T-cell (primary cell): ENCODE results near the gene THRA. TPM values are rescaled to one million over a fixed set of nuclear protein-coding genes. Genes with fewer than 3 reads are reported as not detected.

Source experiments
- ATAC-seq, 4 experiments: fragments of 200-7000 bp in 3 of 4; fragments of 150-1000 bp in 1 of 4; cut with Tn5 transposase; replicated peaks in 1 of 4; 1 replicate in 3 of 4; 2 replicates in 1 of 4; pipeline ENCODE4 v1.10.0; 2021; ENCODE audit warnings: moderate library complexity in 3 of 4, mild to moderate bottlenecking in 2 of 4, moderate number of reproducible peaks in 1 of 4
- CTCF ChIA-PET, 2 donors: fragments of 300-600 bp; sonication (Branson Sonifier 250); formaldehyde crosslinking; loops; one replicate each; lab custom pipeline; 2022; ENCODE audit warnings: antibody characterized with exemption in 2 of 2; lab: Charles Lee
- POLR2A ChIA-PET, 2 donors: fragments of 300-600 bp; sonication (Branson Sonifier 250); formaldehyde crosslinking; loops; one replicate each; lab custom pipeline; 2022; ENCODE audit warnings: antibody characterized with exemption in 2 of 2; lab: Charles Lee
- DNase-seq, 35 experiments: peaks; one replicate each; pipeline versions ENCODE4 v3.0.0 to v3.0.0-alpha.2; 2013 to 2023
- H3K27ac ChIP-seq: one replicate; pipeline ENCODE4 v1.5.1; 2013; ENCODE audit warnings: low read length
- H3K27me3 ChIP-seq, 2 experiments: replicated peaks in 1 of 2; 1 replicate in 1 of 2; 2 replicates in 1 of 2; pipeline versions ENCODE4 v1.6.1 to v1.7.0; 2013; ENCODE audit warnings: low read length in 1 of 2, mixed read lengths in 1 of 2; ENCODE audit not compliant: control insufficient read depth in 2 of 2, insufficient read depth in 2 of 2; ENCODE audit errors: extremely low read depth in 1 of 2
- H3K36me3 ChIP-seq, 2 donors: 1 replicate in 1 of 2; 2 replicates in 1 of 2; pipeline versions ENCODE4 v1.6.1 to v1.7.0; 2013; ENCODE audit warnings: low read length in 1 of 2; ENCODE audit not compliant: control insufficient read depth in 2 of 2, insufficient read depth in 1 of 2; ENCODE audit errors: extremely low read depth in 1 of 2
- H3K4me1 ChIP-seq, 2 experiments: 1 replicate in 1 of 2; 2 replicates in 1 of 2; pipeline versions ENCODE4 v1.6.1 to v1.7.0; 2013; ENCODE audit warnings: low read length in 2 of 2, mixed read lengths in 1 of 2; ENCODE audit not compliant: insufficient read depth in 2 of 2, control insufficient read depth in 1 of 2; ENCODE audit errors: extremely low read depth in 1 of 2
- H3K4me3 ChIP-seq, 2 donors: 1 replicate in 1 of 2; 2 replicates in 1 of 2; pipeline versions ENCODE4 v1.5.1 to v1.7.0; 2013; ENCODE audit warnings: mild to moderate bottlenecking in 2 of 2, low read length in 1 of 2, moderate library complexity in 1 of 2; ENCODE audit not compliant: control insufficient read depth in 1 of 2; ENCODE audit errors: extremely low read depth in 1 of 2
- H3K9me3 ChIP-seq: 2 replicates; pipeline ENCODE4 v1.7.0; 2013
- H3K27ac Mint-ChIP-seq, 2 donors: one replicate each; pipeline ENCODE4 v1.8.0; 2020 to 2021; ENCODE audit warnings: mild to moderate bottlenecking in 2 of 2, mixed read lengths in 2 of 2
- H3K27me3 Mint-ChIP-seq, 2 donors: one replicate each; pipeline ENCODE4 v1.8.0; 2021 to 2022; ENCODE audit warnings: mixed read lengths in 2 of 2
- H3K36me3 Mint-ChIP-seq: one replicate; pipeline ENCODE4 v1.8.0; 2021; ENCODE audit warnings: mixed read lengths
- H3K4me1 Mint-ChIP-seq, 3 donors: one replicate each; pipeline ENCODE4 v1.8.0; 2020 to 2022; ENCODE audit warnings: mixed read lengths in 3 of 3, mild to moderate bottlenecking in 1 of 3
- H3K4me3 Mint-ChIP-seq, 3 donors: one replicate each; pipeline ENCODE4 v1.8.0; 2020 to 2022; ENCODE audit warnings: mild to moderate bottlenecking in 3 of 3, mixed read lengths in 3 of 3, moderate library complexity in 3 of 3
- H3K9me3 Mint-ChIP-seq, 3 donors: one replicate each; pipeline ENCODE4 v1.8.0; 2020 to 2022; ENCODE audit warnings: mixed read lengths in 3 of 3
- WGBS: methylation state at CpG from one replicate; pipeline ENCODE4 v1.1.5; 2013; ENCODE audit warnings: missing lambda C conversion rate; ENCODE audit not compliant: insufficient coverage; 5-methylcytosine and 5-hydroxymethylcytosine counted together
- total RNA-seq, 35 experiments: library from RNA in 6 of 35; stranded (reverse) in 6 of 35; fragments of 120-200 nt in 1 of 35; gene quantifications; one replicate each; pipeline versions ENCODE4 v1.2.1 to v1.2.4 and lab custom pipeline; 2013 to 2026

Gene THRA
- total RNA-seq, 5 donors from 2014 or later (not counting 1 experiment from before 2014, with no cell fraction given), result 30.4 to 54.0 (median 48.9) TPM

DNA sequence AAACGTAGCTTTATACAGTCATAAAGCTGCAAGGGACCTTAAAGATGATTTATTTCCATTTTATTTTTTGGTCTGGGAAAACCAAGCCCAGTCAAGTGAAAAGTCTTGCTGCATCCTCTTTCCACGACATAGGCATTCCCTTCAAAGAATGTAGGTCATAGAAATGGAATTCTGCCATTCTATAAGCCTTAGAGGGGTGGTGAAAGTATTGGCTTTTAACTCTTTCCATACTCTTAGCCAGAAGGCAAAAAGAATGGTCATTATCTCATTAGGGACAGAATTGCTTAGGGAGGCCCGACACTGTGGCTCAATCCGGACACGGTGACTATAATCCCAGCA lies 51.1 kb downstream of the THRA start:
- ATAC-seq (no peak), DNase-seq (no peak)
- no peaks in the 10 kb centered on the region for H3K27me3 ChIP-seq
- POLR2A ChIA-PET, result interaction anchor here (0.7 to 1.8 kb wide), 6 partner anchors 10 to 57 kb away, joined by 3 to 15 read pairs (median 6); partner anchors contain the start of genes CASC3 (in 1 of the 2) and NR1D1 (in 1 of the 2)
- no peaks in the 10 kb centered on the region for H3K9me3 Mint-ChIP-seq
- peak overlapping the region; percentile 93 to 94 for H3K27ac Mint-ChIP-seq
- H3K27me3 Mint-ChIP-seq, result no peaks in the 10 kb centered on the region
- H3K9me3 ChIP-seq, result no peaks in the 10 kb centered on the region
- CTCF ChIA-PET, result interaction anchor here (0.7 to 5.0 kb wide), 17 partner anchors 8 to 80 kb away, joined by 3 to 75 read pairs (median 11); partner anchors contain the start of genes CASC3 (in 1 of the 2), MED24 (in 1 of the 2), MSL1 (in 1 of the 2) and NR1D1 (in 1 of the 2)
- H3K36me3 ChIP-seq, result no peaks in the 10 kb centered on the region
- peak overlapping the region; percentile 66 to 82 (median 82) for H3K4me3 Mint-ChIP-seq
- peak overlapping the region in 1 of 2 donors; percentile 41 for H3K4me3 ChIP-seq
- H3K4me1 ChIP-seq, result peaks cover 43 to 51% of the 10 kb centered on the region in 2 experiments
- peaks cover 51 to 56% (median 54%) of the 10 kb centered on the region in 3 donors for H3K4me1 Mint-ChIP-seq
- H3K27ac ChIP-seq, result peak overlapping the region; percentile 38
- 100% methylated on average over 2 of the region's 5 CpGs for WGBS
- no peaks in the 10 kb centered on the region for H3K36me3 Mint-ChIP-seq

DNA sequence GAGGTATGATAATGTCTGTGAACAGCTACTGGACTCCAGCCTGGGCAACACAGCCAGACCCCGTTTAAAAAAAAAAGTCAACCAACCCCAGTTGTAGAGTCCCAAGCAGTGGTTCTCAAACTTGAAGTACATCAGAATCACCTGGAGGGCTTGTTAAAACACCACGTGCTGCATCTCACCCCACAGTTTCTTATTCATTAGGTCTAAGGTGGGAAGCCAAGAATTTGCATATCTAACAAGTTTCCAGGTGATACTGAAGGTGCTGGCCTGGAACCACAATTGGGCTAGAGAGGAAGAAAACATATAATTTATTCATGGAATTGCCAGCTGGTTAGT lies 52.3 kb downstream of the THRA start:
- ChIA-PET CTCF (interaction anchor here in 1 of 2 donors (0.6 to 3.4 kb wide), 3 partner anchors 24 to 76 kb away, joined by 3 to 36 read pairs (median 3); partner anchors contain the start of gene CASC3), POLR2A (interaction anchor here in 1 of 2 donors (0.7 kb wide), 1 partner anchor 12 kb away, joined by 3 read pairs; no protein-coding TSS in a partner anchor)
- Mint-ChIP-seq H3K27ac (no peak overlapping the region), H3K9me3 (no peaks in the 10 kb centered on the region), H3K4me3 (no peak overlapping the region), H3K27me3 (no peaks in the 10 kb centered on the region), H3K4me1 (peaks cover 39 to 47% (median 42%) of the 10 kb centered on the region in 3 donors), H3K36me3 (no peaks in the 10 kb centered on the region)
- no peak for DNase-seq
- H3K9me3 ChIP-seq, result no peaks in the 10 kb centered on the region
- H3K27ac ChIP-seq, result no peak overlapping the region
- H3K4me1 ChIP-seq, result peaks cover 32 to 39% of the 10 kb centered on the region in 2 experiments
- no peaks in the 10 kb centered on the region for H3K36me3 ChIP-seq
- H3K27me3 ChIP-seq, result no peaks in the 10 kb centered on the region
- H3K4me3 ChIP-seq, result no peak overlapping the region
- no peak for ATAC-seq
- WGBS, result 100% methylated on average over 1 of the region's 2 CpGs

DNA sequence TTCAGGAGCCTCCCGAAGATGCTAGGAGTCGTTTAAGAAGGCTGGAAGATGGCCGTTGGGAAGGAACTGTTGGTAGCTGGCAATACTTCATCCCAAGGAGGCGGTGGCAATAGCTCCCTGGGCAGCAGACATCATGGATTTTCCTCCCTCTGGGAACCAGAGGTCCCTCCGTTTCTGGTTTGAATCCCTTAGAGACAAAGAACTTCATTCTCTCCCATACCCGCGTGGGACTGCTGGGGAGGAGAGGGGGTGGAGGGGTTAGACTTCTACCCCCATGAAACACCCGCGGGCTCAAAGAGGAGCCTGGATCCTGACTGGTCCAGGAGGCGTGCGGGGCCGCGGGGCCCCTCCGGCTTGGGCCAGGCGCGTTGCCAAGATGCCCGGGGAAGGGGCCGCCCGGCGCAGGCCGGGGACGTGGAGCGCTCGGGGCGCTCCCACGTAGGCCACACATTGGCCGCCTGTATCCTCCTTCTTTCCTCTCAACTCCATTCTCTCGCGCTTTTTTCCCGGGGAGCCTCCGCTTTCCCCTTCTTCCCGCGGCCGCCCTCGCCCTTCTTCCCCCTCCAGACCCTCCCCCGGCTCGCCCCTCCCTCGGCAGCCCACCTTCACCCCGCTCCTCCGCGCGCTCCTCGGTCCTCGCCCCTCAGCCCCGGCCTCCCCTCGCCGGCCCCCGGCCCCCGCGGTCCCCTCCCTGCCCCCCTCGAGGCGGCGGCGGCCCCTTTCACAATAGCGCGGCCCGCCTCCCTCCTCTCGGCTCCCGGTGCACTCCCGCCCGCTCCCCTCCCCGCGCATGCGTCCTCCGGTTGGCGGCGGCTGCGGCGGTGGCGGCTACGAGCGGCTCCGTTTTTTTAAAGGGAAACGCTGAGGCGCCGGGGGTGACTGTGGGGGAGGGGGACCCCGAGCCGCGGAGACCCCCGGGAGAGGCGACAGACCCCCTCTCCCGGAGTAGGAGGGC lies 58.7 kb downstream of the THRA start, which contains the start of gene MSL1:
Gene MSL1, plus strand, starts transcription at position 791 of the 955 bp plus-strand sequence. CDS start 642 bp downstream, outside the sequence.
- ChIA-PET POLR2A (interaction anchor here (0.6 to 1.3 kb wide), 2 partner anchors 9 to 204 kb away, joined by 3 to 4 read pairs; no protein-coding TSS in a partner anchor), CTCF (interaction anchor here (0.6 to 1.6 kb wide), 6 partner anchors 9 to 105 kb away, joined by 3 to 17 read pairs (median 4); partner anchors contain the start of gene CASC3 (in 1 of the 2))
- WGBS, result 3% methylated on average over 27 of the region's 82 CpGs
- Histone ChIP-seq H3K9me3 (no peaks in the 10 kb centered on the region), H3K27me3 (no peaks in the 10 kb centered on the region), H3K27ac (peak within 1 kb of the TSS; percentile 68), H3K4me1 (peaks cover 8 to 27% of the 10 kb centered on the region in 2 experiments), H3K4me3 (peak within 1 kb of the TSS; percentile 72 to 92), H3K36me3 (peaks cover 0 to 6% of the 10 kb centered on the region in 2 donors)
- H3K27me3 Mint-ChIP-seq, result no peaks in the 10 kb centered on the region
- H3K4me1 Mint-ChIP-seq, result peaks cover 36 to 44% (median 36%) of the 10 kb centered on the region in 3 donors
- ATAC-seq, result peak; percentile 72 to 75 (median 74)
- DNase-seq, result peak; percentile 64 to 91 (median 78)
- peaks cover 5% of the 10 kb centered on the region for H3K36me3 Mint-ChIP-seq
- peak within 1 kb of the TSS; percentile 72 to 82 for H3K27ac Mint-ChIP-seq
- H3K9me3 Mint-ChIP-seq, result no peaks in the 10 kb centered on the region
- peak within 1 kb of the TSS; percentile 78 to 90 (median 86) for H3K4me3 Mint-ChIP-seq

DNA sequence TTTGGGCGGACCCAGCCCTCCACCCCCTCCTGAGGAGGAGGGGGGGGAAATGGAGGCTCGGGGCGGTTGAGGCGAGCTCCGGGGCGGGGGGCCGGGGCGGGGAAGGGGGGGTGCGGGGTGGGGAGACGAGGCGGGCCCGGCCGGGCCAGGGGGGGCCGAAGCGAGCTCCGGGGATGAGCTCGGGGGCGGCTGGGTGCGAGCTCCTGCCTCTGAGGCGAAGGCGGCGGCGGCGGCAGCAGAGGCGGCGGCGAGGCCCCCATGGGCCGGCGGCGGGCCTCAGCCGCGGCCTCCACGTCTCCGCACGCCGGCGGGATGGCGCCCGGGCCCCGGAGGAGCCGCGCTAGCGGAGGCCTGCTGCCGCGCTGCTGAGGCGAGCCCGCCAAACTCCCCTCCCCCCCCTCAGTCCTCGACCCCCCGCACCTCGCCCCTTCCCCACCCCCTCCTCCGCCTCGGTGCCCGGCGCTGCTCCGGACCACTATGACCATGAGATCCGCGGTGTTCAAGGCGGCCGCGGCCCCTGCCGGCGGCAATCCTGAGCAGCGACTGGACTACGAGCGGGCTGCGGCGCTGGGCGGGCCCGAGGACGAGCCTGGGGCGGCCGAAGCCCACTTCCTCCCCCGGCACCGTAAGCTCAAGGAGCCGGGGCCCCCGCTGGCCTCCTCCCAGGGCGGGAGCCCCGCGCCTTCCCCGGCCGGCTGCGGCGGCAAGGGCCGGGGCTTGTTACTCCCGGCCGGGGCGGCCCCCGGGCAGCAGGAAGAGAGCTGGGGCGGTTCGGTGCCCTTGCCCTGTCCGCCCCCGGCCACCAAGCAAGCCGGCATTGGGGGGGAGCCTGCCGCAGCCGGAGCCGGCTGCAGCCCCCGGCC lies 59.6 kb downstream of the THRA start:
- Mint-ChIP-seq H3K27ac (no peak overlapping the region), H3K27me3 (no peaks in the 10 kb centered on the region), H3K9me3 (no peaks in the 10 kb centered on the region), H3K4me3 (peak overlapping the region; percentile 78 to 90 (median 86)), H3K36me3 (peaks cover 8% of the 10 kb centered on the region), H3K4me1 (peaks cover 38 to 44% (median 38%) of the 10 kb centered on the region in 3 donors)
- H3K36me3 ChIP-seq, result peaks cover 0 to 12% of the 10 kb centered on the region in 2 donors
- ATAC-seq, result peak; percentile 56 to 60 (median 57)
- H3K27me3 ChIP-seq, result no peaks in the 10 kb centered on the region
- peak overlapping the region; percentile 68 for H3K27ac ChIP-seq
- DNase-seq, result peak in 7 of 35 experiments; percentile 19 to 65 (median 38)
- peak overlapping the region; percentile 72 to 92 for H3K4me3 ChIP-seq
- ChIA-PET CTCF (interaction anchor here in 1 of 2 donors (0.6 to 1.6 kb wide), 4 partner anchors 10 to 105 kb away, joined by 3 to 17 read pairs (median 5); partner anchors contain the start of gene CASC3), POLR2A (interaction anchor here (0.6 to 2.1 kb wide), 6 partner anchors 10 to 203 kb away, joined by 3 to 15 read pairs (median 4); no protein-coding TSS in a partner anchor)
- under 1% methylated on average over 67 of the region's 97 CpGs for WGBS
- no peaks in the 10 kb centered on the region for H3K9me3 ChIP-seq
- peaks cover 8 to 27% of the 10 kb centered on the region in 2 experiments for H3K4me1 ChIP-seq

DNA sequence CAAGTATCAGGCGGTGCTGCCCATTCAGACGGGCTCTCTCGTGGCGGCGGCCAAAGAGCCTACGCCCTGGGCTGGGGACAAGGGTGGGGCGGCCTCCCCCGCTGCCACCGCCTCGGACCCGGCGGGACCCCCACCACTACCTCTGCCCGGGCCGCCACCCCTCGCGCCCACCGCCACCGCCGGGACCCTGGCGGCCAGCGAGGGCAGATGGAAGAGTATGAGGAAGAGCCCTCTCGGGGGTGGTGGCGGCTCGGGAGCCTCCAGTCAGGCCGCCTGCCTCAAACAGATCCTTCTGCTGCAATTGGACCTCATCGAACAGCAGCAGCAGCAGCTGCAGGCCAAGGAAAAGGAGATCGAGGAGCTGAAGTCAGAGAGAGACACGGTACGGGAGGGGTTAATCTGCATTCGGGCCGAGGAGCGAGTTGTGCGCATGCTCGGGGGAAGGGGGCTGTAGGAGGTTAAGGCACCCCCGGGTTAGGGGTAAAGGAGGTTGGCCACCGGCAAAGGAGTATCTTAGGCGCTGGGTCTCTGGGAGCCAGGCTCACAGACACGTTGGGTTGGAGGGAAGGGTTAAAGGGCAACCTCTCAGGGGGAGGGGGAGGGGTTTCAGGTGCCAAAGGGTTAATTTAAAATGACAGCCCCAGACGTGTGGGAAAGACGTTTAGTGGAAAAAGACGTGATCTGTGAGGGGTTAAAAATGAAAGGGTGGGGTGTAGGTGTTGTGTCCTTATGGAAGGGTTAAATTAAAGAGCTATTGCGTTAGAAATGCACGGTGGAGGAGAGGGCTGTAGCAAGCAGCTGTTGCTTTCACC lies 60.4 kb downstream of the THRA start:
- no peaks in the 10 kb centered on the region for H3K9me3 Mint-ChIP-seq

More for the DNA sequence above, 60.4 kb downstream of the THRA start:
- H3K4me3 ChIP-seq, result peak overlapping the region; percentile 72 to 92
- H3K36me3 ChIP-seq, result peaks cover 0 to 16% of the 10 kb centered on the region in 2 donors
- Mint-ChIP-seq H3K36me3 (peaks cover 12% of the 10 kb centered on the region), H3K4me3 (peak overlapping the region; percentile 86 to 92 (median 90)), H3K27ac (peak overlapping the region; percentile 92 to 97), H3K27me3 (no peaks in the 10 kb centered on the region), H3K4me1 (peaks cover 38 to 41% (median 38%) of the 10 kb centered on the region in 3 donors)
- peak in 21 of 35 experiments; percentile 17 to 63 (median 42) for DNase-seq
- peak overlapping the region; percentile 64 for H3K27ac ChIP-seq
- POLR2A ChIA-PET, result interaction anchor here (0.6 to 2.1 kb wide), 12 partner anchors 9 to 217 kb away, joined by 3 to 15 read pairs (median 4); partner anchors contain the start of genes CASC3 (in 1 of the 2) and NR1D1 (in 1 of the 2)
- ATAC-seq, result peak; percentile 9 to 45 (median 23)
- no peaks in the 10 kb centered on the region for H3K27me3 ChIP-seq
- H3K4me1 ChIP-seq, result peaks cover 8 to 27% of the 10 kb centered on the region in 2 experiments
- under 1% methylated on average over 27 of the region's 43 CpGs for WGBS
- H3K9me3 ChIP-seq, result no peaks in the 10 kb centered on the region
- CTCF ChIA-PET, result interaction anchor here (0.8 to 3.1 kb wide), 13 partner anchors 10 to 68 kb away, joined by 3 to 48 read pairs (median 5); partner anchors contain the start of genes CASC3 (in 1 of the 2) and NR1D1 (in 1 of the 2)
